Measurements from ENCODE around the gene CDH4. TPM values are rescaled to one million over a fixed set of nuclear protein-coding genes. Genes with fewer than 3 reads are reported as not detected.

CDH4 gene
- total and polyA plus RNA-seq, 9 of the 15 experiments (the other 6 are each of a cell fraction or from before 2014, with no cell fraction given) = 0.04 TPM; not detected in 8

GRCh38 chr20:61958773-61959700 is 707.0 kb downstream of the CDH4 start (continued):
- no peak for TF ChIP-seq HES1 (IDR thresholded peaks at IDR 0.05; ENCODE audit: low read depth)
- TF ChIP-seq EWSR1 (IDR thresholded peaks at IDR 0.05; ENCODE audit: borderline replicate concordance, low read depth, partially characterized antibody) = no peak
- TF ChIP-seq FOS (IDR thresholded peaks at IDR 0.05; ENCODE audit: extremely low read depth, insufficient read length) = peak; percentile 66
- TF ChIP-seq ZNF644 (tag; IDR thresholded peaks at IDR 0.05; ENCODE audit: low read depth) = no peak
- TF ChIP-seq USF1 (CRISPR knock-in tag; IDR thresholded peaks at IDR 0.05) = peak; percentile 57
- TF ChIP-seq CHD7 (IDR thresholded peaks at IDR 0.05; ENCODE audit: low read depth, low read length) = no peak
- no peak for TF ChIP-seq POLR2AphosphoS5 (IDR thresholded peaks at IDR 0.05; ENCODE audit: control insufficient read depth, insufficient read depth, low read depth, low read length)
- TF ChIP-seq DIDO1 (tag; IDR thresholded peaks at IDR 0.05; ENCODE audit: low read depth) = no peak
- no peak for TF ChIP-seq KHSRP (IDR thresholded peaks at IDR 0.05)
- TF ChIP-seq ZNF766 (CRISPR knock-in tag; conservative IDR thresholded peaks at IDR 0.05) = no peak
- TF ChIP-seq CCAR2 (IDR thresholded peaks at IDR 0.05; ENCODE audit: low read depth, low read length) = no peak
